HG03439 (cell line): Measurements from ENCODE around the gene NOTUM.

ENCODE experiments used
- ATAC-seq: cut with Tn5 transposase; IDR thresholded peaks from one replicate; pipeline ENCODE4 v1.9.1; 2021; ENCODE audit warnings: mild to moderate bottlenecking, moderate library complexity; ENCODE audit not compliant: unreplicated experiment

Gene NOTUM

DNA sequence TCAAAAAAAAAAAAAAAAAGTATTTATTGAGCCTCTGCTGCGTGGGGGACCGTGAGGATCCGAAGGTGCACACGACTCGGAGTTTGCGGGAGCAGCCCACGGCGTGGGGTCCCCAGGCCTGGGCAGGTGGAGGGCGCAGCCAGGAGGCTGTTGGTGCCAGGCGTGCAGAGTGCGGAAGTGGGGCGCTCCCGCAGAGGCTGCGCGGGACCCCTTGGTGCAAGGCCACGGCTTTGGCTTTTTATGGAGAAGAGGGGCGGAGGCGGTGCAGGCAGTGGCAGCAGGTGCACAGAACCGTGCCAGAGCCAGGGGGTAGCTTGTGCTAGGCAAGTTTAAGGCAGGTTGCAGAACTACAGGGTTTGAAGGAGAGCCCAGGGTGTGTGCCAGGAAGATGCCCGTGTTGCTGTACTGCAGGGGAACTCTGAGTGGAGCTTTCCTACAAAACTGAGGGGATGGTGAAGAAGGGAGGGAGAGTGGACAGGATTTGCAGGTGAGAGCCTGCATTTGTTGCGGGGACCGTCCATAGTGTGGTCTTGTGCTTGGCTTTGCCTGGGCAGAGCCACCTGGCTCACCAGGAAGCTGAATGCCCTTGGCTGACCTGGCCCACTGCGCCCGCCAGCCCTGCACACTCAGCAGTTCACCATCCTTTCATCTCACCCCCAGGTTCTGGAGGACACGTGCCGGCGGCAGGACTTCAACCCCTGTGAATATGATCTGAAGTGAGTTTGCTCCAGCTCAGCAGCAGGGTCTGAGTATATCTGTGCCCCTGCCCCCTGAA is 17.7 kb upstream of the NOTUM start:
- ATAC-seq: no peak

DNA sequence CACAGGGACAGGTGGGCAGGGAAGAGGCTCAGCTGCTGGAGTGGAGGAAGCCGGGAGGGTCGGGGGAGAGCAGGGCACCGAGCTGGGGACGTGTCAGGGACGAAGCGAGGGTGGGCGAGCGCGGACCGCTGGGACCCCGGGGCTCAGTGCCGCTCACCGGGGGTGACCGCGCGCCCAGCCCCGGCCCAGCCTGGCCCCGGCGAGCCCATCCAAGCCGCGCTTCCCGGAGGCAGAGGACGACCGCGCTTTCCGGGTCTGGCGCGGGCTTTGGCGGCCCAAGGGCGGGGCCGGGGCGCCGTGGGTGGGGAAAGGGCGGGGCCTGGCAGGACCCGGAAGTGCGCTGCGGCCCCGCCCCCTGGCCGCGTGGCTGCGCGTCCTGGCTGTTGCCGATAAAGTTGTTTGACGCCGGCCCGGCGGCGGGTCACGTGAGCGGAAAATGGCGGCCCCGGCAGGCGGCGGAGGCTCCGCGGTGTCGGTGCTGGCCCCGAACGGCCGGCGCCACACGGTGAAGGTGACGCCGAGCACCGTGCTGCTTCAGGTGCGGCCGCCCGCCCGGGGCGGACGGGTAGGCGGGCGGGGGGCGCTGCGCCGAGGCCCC is 16.3 kb upstream of the NOTUM start, which contains the start of gene ASPSCR1:
Gene ASPSCR1 (plus strand): TSS at position 419 of the 598 bp plus-strand sequence. CDS start 18 bp downstream, at position 437.
- ATAC-seq: peak; percentile 77

DNA sequence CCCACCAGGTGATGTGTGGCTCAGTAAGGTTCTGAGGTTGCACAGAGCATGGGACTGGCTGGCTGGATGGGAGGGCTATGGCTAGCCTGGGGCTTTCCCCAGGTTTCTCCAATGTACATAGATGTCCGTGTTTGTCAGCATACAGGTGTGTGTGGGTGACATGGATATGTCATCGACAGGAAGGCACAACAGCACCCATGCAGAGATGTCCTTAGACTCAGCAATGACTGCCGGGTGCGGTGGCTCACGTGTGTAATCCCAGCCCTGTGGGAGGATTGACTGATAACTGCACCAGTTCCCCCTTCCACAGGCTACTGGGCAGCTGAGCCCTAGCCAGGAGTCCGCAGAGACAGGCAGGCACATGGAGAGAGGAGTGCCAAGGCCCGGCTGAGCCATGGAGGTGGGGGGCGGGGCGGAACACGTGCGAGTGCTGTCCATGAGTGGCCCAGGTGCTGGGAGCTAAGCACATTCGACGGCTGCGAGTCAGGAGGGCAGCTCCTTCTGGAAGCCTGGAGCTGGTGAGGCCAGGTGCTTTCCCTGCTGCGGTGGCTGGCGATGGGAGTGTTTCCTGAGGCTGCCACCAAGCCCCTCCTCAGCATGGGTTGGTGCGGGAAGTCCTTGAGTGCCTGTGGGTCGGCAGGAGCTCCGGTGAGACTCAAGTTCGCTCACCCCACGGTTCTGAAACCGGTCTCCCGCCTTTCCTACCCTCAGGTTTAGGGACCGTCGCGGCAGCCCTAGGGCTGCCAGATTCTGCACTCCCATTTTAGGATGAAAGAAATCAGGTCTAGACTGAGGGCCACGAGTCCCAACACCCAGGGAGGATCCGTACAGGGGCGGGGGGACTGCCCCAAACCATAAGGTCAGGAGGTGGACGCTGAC is 15.6 kb upstream of the NOTUM start:
- peak; percentile 4 for ATAC-seq

DNA sequence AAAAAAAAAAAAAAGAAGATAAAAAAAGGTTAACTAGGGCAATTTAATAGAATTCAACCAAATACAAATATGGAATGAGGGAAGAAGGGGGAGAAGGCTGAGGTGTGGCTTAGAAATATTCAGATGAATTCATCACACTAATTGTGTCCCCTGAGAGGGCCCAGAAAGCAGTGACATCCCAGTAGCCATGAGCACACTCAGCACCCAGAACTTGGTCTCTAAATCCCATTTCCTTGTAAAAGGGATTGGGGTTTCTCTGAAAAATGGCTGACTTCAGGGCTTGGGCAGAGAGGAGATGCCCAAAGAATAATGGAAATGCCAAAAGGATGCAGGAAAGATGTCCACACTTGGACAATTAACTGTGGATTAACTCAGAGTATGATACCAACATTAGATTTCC is 12.4 kb upstream of the NOTUM start:
- ATAC-seq: no peak

DNA sequence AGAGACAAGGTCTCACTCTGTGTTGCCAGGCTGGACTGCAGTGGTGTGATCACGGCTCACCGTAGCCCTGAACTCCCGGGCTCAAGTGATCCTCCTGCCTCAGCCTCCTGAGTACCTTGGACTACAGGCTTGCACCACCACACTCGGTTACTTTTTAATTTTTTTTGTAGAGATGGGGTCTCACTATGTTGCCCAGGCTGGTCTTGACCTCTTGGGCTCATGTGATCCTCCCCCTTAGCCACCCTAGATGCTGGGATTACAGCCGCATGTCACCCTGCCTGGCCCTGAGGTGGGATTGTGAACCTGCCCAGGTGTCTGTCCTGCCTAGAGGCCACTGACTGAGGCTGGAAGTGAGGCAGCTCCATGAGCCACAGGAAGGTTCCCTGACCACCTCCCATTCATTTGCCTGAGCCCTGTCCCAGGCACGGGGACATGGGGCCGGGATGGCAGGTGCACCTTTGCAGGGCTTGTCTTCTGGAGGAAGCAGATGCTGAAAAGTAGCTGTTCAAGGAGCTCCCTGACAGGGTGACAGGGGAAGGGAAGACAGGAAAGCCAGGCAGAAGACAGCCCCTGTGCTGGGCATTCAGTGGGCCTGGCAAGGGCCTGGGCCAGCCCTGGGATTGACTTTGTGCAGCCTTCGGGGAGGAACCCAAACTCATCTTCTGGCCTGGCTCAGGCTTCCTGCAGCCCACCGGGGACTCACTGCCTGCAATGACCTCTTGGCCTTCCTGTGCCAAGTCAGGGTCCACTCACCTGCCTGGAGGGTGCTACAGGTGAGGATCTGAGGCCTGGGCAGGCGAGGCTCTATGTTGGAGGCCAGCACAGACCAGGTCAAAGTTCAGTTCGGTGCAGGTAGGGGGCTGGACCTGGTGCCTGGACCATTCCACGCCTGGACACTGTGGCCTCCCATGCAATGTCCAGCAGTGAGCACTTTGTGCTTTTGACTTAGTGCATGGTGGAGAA is 8.1 kb upstream of the NOTUM start:
- ATAC-seq: no peak

DNA sequence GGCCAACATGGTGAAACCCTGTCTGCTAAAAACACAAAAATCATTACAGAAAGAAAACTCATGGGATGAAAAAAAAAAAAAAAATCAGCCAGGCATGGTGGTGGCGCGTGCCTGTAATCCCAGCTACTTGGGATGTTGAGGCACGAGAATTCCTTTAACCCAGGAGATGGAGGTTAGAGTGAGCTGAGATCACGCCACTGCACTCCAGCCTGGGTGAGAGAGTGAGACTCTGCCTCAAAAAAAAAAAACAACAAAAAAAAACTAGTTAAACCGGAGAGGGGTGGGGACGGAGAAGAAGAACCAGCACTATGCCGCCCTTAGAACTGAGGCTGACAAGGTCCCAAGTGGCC is 7.4 kb upstream of the NOTUM start:
- no peak for ATAC-seq

DNA sequence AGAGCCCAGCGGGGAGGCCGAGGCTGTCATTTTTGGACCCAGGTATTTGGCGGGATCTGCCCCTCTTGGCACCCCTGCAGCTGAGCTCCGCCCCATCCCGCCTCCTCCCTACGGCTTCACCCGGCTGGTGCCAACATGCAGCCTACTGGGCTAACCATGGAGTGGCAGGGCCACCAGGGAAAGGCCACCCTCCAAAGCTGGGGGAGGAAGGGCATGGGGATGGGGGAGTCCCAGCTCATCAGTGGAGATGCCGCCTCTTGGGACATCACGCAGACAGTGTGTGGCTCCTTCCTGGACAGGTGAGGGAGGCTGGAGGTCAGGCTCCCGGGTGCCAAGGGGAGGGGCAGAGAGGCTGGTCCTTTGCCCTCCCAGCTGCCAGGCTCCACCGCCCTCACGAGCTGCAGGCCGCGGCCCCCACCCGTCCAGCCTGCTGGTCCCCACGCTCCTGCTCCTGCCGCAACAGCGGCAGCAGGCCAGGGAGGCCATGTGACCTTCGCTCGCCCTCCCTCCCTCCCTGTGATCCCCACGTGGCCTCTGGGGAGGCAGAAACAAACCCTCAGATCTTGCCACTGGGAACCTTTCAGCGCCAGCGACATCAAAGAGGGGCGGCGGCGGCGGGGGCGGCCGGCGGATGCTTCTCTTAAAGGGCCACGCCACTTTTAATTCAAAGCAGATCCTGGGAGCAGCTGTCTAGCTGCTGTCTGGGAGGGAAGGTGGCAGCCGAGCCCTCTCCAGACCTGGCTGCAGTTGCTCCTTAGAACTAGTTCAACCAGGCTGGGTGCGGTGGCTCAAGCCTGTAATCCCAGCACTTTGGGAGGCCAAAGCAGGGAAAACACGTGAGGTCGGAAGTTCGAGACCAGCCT is 6.8 kb upstream of the NOTUM start:
- ATAC-seq: no peak

DNA sequence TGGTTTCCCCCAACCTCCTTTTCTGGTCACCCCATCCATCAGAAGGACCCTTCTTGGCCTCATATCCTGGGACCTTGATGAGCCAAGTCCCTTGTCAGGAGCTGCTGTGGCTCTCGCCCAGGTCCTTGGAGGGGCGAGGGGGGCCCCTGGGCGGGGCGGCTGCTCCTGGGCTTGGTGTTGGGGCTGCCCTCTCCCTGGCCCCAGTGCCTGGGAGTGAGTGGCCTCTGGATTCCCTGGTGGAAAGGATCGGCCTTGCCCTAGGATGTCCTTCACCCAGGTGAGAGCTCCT is 6.2 kb upstream of the NOTUM start:
- ATAC-seq: no peak

DNA sequence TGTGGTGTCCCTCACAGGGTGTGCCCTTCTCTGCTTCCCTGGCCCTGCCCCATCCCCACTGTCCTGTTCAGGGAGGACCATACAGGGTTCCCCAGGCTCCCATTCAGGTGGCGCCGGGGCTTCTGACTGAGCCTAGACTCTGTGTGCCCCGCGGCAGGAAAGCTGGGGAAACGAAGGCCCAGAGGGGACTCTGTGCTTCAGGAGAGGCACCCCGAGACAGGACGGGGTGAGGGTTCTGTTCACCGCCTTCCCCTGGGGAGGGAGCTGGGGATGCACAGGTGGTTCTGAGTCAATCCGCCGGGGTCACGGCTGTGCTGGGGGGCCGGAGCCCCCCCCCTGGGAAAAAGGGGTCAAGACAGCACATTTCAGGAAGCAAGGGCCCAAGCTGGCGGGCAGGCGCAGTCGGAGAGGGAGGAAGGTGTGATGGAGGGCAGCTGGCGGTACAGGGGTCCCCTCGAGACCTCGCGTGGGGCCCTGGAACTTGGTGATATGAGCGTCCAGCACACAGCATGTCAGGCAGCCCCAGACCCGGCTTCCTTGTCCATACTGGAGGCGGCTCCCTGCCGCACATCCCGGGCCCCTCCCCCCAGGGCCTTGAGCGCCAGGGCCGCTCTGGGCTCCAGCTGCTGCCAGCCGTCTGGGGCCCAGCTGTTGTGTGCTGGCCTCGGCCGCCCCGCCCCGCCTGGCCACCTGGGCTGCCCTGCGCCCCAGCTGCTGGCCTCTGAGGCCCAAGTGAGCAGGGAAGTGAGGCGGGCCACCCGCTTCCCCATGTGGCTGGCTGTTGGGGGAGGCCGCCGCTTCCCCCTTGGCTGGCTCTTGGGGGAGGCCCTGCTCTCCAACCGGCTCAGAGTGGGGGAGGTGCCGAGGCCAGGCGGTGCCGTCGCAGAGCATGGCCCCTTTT is 5.6 kb upstream of the NOTUM start:
- no peak for ATAC-seq

DNA sequence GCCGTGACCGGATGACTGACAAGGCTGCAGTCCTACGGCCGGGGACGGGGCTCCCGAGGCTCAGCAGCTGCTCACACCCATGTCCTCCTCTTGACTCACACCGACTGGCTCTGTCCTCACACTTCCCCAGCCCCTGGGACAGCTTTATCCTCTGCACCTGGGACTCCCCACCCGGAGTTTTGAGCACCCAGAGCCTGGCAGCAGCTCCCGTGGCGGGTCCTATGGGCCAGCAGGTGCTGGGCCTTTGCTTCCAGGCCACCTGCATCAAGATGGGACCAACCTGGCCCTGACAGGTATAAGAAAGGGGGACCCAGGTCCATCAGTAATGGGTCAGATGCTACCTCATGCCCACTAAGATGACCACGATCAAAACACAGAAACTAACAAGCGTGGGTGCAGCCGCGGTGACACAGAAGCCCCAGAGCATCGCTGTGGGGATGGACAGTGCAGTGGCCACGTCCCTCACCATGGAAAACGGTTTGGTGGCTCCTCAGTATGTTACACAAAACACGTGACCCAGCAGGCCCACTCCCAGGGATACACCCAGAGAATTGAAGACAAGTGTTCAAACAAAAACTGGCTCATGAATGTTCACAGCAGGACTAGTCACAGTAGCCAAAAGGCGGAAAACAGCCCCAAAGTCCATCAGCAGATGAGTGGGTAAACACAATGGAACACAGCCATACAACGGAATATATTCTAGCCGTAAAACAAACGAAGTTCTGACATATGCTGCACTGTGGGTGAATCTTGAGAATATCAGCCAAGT is 3.3 kb upstream of the NOTUM start:
- no peak for ATAC-seq

DNA sequence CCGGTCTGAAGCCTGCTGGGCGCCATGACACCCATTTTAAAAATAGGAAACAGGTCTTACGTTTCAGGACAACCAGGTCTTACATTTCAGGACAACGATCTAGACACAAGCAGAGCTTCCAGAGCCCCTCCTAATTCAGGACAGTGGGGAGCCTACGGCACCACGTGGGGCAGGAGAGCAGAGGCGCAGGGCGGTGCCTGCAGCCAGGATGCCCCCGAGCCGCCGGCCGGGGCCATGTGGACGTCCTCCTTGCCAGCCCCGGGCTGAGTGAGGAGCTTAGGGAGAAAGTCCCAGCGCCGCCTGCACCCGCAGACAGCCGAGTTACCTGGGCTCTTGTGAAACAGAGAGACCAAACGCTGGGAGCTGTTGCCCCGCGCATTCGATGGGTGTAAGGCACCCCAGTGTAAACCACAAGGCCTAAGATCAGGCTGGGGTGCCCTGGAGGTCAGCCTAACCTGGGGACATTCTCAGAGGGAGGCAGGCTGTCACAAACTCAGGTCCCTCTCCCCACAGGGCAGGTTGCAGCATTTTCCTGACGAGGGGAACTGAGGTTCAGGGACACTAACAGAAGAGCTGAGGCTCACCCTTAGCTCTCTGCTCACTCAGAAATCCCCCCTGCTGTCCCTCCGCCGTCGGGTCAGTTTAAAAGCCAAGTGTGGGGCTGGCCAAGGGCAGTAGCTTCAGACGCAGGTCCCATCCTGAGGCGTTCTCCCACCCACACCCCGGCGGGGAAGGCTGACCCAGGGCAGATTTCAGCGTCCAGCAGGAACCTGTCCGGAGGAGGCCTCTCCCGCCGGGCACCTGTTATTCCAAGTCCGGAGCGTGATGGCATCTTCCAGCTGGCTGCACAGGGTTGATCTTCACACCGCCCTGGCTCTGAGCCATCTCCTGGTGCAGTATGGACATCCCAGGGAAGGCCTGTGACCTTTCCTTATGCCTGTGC is 1.8 kb upstream of the NOTUM start:
- ATAC-seq: no peak

DNA sequence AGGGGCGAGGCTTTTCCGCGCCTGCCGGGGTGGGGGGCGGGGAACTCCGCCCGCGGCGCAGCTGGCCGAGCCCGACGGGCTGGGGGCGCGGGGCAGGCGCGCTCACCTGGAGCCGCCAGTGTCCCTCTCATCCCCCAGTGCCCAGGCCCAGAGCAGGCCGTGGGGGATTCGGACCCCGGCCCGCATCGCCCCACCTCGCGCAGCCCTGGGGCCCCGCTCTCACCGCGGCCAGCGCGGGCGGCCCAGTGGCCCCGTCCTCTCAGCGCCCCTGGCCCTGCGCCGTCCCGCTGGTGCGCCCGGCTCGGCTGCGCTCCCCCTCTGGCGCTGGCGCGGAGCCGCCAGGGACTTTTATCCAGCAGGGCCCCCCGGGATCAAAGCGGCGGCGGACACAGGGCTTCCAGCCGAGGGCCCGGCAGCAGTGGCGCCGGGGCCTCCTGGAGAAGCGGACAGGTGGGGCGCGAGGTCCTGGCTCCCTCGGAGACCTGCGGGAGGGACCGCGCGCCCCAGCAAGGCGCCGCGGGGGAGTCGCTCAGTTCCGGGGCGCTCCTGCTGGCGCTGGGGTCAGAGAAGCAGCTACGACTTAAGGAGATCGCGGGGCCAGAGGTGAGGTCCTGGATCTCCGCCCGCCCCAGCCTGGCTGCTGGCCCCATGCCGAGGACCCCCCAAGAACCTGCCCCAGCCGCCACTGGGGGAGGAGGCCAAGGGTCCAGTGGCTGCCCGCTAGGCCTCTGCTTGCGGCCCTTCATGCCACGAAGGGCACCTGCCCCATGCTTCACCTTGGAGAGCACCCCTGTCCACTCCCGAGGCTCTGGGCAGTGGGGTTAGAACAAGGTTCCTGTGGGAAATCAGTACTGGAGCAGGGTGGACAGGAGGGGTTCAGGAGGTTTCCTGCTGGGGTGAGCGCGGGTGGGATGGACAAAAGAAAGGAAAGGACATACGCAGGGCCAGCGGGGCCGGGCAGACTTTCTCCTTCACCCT is 823 bp upstream of the NOTUM start:
- no peak for ATAC-seq

DNA sequence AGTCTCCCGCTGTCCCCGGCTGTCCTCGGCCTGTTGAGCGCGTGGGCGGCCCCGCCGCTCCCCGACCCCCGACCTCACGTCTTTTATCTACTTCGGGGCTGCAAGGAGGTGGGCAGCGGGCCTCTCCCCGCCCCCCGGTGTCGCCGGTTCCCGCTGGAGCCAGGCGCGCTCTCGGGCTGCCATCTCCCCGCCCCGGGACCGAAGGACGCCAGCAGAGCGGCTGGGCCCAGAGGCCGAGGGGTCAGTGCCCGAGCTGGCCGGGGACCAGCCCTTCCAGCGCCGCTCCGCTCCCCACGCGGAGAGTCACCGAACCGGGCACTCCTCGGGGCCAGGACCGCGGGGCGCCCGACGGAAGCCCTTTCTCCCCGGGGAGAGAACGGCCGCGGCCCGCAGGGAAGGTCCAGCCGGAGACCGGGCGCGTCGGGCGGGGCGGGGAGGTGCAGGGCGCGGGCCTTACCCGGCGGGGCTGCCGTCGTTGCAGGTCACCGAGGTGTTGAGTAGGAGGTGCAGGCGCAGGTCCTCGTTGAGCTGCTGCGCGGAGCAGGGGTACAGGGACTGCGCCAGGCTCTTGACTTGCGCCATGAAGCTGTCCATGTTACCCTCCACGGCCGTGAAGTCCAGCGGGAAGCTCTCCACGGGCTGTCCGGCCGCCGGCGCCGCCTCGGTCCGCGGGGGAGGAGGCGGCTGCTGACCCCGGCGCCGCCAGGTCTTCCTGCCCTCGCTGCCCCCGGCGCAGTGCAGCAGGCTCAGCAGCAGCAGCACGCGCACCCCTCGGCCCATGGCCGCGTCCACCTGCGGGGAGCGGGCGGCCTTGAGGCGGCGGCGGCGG is 643 bp downstream of the NOTUM start:
- no peak for ATAC-seq

DNA sequence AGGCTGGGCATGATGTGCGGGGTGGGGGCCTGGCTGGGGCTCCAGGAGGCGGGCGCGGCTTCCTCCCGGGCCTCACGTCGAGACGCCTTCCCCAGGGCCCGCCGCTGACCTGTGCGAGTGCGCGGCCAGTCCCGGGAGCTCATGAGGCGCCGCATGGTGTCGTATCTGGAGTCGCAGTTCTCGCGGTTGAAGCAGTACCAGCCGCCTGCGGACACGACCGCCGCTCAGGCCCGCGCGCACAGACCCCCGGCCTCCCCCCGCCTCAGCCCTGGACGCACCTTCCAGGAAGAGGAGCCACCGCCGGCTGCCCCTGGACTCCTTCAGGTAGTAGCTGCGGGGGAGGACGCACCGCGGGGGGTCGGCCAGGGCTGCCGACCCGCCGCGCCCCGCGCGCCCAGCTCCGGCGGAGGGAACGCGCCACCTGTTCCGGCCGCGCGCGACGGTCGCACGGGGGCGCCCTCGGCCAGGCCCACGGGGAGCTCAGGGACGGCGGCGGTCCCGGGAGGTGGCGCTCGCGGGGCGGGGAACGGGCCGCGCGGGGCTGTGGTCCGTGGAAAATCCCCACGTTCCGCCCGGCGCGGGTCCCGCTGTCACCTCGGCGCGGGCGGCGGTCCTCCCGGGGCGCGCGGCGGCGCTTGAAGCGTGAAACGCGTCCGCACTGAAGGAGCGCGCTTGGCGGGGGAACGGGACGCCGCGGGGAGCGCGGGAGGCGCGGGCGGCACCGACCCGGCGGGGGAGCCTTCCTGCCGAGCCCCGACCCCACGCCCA is 1.4 kb downstream of the NOTUM start:
- no peak for ATAC-seq
